Vagina (tissue), 2 donors: Measurements from ENCODE around the gene ZMIZ1.

Source experiments
- POLR2A ChIP-seq, 2 donors: fragments of 450-650 bp; IDR thresholded peaks; one replicate each; pipeline ENCODE4 v1.6.1; 2017; ENCODE audit warnings: antibody characterized with exemption in 2 of 2, mild to moderate bottlenecking in 2 of 2, moderate library complexity in 2 of 2
- POLR2AphosphoS5 ChIP-seq, 2 donors: sonication (generic); formaldehyde crosslinking; IDR thresholded peaks; one replicate each; pipeline ENCODE4 v1.9.0; 2017; ENCODE audit warnings: antibody characterized with exemption in 2 of 2, mild to moderate bottlenecking in 2 of 2, low read depth in 1 of 2; ENCODE audit not compliant: insufficient read depth in 1 of 2
- TF ChIP-seq, protein P1 (sequence below), 3 experiments: fragments of 450-650 bp in 2 of 3; fragments of 200-600 bp in 1 of 3; sonication (generic) in 1 of 3; IDR thresholded peaks; one replicate each; pipeline ENCODE4 v1.5.1; 2017 to 2019; ENCODE audit warnings: antibody characterized with exemption in 3 of 3, mild to moderate bottlenecking in 2 of 3, moderate library complexity in 2 of 3

DNA sequence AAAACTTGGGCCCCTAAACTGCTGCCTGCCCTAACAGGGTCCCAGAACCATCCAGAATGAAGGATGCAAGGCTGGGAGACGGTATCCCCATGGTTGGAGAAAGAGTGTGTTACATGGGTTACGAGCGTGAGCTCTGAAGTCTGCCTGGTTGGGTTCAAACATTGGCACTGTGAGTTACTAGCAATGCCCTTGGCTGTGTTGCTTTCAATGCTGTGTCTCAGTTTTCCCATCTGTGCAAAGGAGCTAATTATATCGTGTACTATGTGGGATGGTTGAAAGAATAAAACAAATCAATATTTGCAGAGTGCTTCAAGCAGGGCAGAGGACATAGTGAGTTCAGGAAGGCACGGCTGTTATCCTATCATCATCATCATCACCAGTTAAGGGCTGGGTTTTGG lies 114.7 kb downstream of the ZMIZ1 start:
- TF ChIP-seq, protein P1, sequence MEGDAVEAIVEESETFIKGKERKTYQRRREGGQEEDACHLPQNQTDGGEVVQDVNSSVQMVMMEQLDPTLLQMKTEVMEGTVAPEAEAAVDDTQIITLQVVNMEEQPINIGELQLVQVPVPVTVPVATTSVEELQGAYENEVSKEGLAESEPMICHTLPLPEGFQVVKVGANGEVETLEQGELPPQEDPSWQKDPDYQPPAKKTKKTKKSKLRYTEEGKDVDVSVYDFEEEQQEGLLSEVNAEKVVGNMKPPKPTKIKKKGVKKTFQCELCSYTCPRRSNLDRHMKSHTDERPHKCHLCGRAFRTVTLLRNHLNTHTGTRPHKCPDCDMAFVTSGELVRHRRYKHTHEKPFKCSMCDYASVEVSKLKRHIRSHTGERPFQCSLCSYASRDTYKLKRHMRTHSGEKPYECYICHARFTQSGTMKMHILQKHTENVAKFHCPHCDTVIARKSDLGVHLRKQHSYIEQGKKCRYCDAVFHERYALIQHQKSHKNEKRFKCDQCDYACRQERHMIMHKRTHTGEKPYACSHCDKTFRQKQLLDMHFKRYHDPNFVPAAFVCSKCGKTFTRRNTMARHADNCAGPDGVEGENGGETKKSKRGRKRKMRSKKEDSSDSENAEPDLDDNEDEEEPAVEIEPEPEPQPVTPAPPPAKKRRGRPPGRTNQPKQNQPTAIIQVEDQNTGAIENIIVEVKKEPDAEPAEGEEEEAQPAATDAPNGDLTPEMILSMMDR (IDR thresholded peaks at IDR 0.05) = no peak
- no peak for TF ChIP-seq POLR2A (IDR thresholded peaks at IDR 0.05)
- no peak for TF ChIP-seq POLR2AphosphoS5 (IDR thresholded peaks at IDR 0.05; ENCODE audit: insufficient read depth in 1 of 2, low read depth in 1 of 2)
